Sigmoid colon (tissue), 7 donors: Measurements from ENCODE around the gene MYH10. TPM values are rescaled to one million over a fixed set of nuclear protein-coding genes. Genes with fewer than 3 reads are reported as not detected.

ENCODE experiments used
- DNase-seq: peaks from one replicate; pipeline ENCODE4 v3.0.0-alpha.2; 2019
- H3K27ac ChIP-seq, 4 donors: fragments of 200-600 bp; sonication (generic); one replicate each; pipeline ENCODE4 v1.5.1; 2016 to 2019; ENCODE audit warnings: mild to moderate bottlenecking in 1 of 4
- H3K27me3 ChIP-seq, 3 donors: fragments of 200-600 bp; sonication (generic); one replicate each; pipeline ENCODE4 v1.5.1; 2019; ENCODE audit warnings: mild to moderate bottlenecking in 1 of 3
- H3K36me3 ChIP-seq, 4 donors: fragments of 200-600 bp; sonication (generic); one replicate each; pipeline ENCODE4 v1.5.1; 2016 to 2019
- H3K4me1 ChIP-seq, 4 donors: fragments of 200-600 bp; sonication (generic); one replicate each; pipeline ENCODE4 v1.5.1; 2017 to 2019
- H3K4me3 ChIP-seq, 4 donors: fragments of 200-600 bp; sonication (generic); one replicate each; pipeline ENCODE4 v1.5.1; 2017 to 2019; ENCODE audit warnings: mild to moderate bottlenecking in 2 of 4, moderate library complexity in 1 of 4
- H3K9me3 ChIP-seq, 4 donors: fragments of 200-600 bp in 3 of 4; sonication (generic) in 3 of 4; one replicate each; pipeline versions ENCODE4 v1.5.1 to v1.6.1; 2013 to 2019
- EP300 ChIP-seq, 4 donors: sonication (generic); formaldehyde crosslinking; IDR thresholded peaks; one replicate each; pipeline ENCODE4 v1.6.1; 2017; ENCODE audit warnings: antibody characterized with exemption in 4 of 4
- POLR2A ChIP-seq, 2 donors: fragments of 450-650 bp; IDR thresholded peaks; one replicate each; pipeline ENCODE4 v1.6.1; 2016; ENCODE audit warnings: antibody characterized with exemption in 2 of 2, mild to moderate bottlenecking in 2 of 2, moderate library complexity in 2 of 2
- POLR2AphosphoS5 ChIP-seq, 4 donors: sonication (generic); formaldehyde crosslinking; IDR thresholded peaks; one replicate each; pipeline ENCODE4 v1.6.1; 2017; ENCODE audit warnings: antibody characterized with exemption in 4 of 4
- WGBS, 2 donors: extraction: QIAGEN DNeasy Blood & Tissue Kit; methylation state at CpG; one replicate each; pipeline ENCODE4 v1.1.7; 2013; 5-methylcytosine and 5-hydroxymethylcytosine counted together
- intact Hi-C: fragments of 100-400 bp; cut with DNase I; formaldehyde crosslinking; loops from one replicate; pipeline ENCODE4 v1.15.1; 2023
- polyA plus RNA-seq, 3 donors: library from polyadenylated mRNA; stranded (reverse); fragments of 200-250 nt; gene quantifications; one replicate each; pipeline ENCODE4 v1.2.3, GENCODE V29; 2013
- small RNA-seq, 3 donors: library from RNA; depleted of rRNA; stranded (forward); fragments of <200 nt; gene quantifications; one replicate each; pipeline ENCODE3, GENCODE V24; 2016
- total RNA-seq, 4 donors: library from RNA; depleted of rRNA; stranded (reverse); fragments of >200 nt; gene quantifications; one replicate each; pipeline ENCODE4 v1.1.0, GENCODE V29; 2016
- TF ChIP-seq, protein P1 (sequence below), 4 experiments: fragments of 450-650 bp in 3 of 4; fragments of 200-600 bp in 1 of 4; IDR thresholded peaks; one replicate each; pipeline ENCODE4 v1.5.1; 2016 to 2019; ENCODE audit warnings: antibody characterized with exemption in 4 of 4, mild to moderate bottlenecking in 3 of 4, moderate library complexity in 2 of 4
- donor health status: healthy with polysubstance abuse.
- donor health status: Bipolar disorder and iron deficiency.
- donor health status: healthy.

The MYH10 gene
- total and polyA plus RNA-seq, 7 donors = 0.92 to 34.6 (median 22.8) TPM

DNA sequence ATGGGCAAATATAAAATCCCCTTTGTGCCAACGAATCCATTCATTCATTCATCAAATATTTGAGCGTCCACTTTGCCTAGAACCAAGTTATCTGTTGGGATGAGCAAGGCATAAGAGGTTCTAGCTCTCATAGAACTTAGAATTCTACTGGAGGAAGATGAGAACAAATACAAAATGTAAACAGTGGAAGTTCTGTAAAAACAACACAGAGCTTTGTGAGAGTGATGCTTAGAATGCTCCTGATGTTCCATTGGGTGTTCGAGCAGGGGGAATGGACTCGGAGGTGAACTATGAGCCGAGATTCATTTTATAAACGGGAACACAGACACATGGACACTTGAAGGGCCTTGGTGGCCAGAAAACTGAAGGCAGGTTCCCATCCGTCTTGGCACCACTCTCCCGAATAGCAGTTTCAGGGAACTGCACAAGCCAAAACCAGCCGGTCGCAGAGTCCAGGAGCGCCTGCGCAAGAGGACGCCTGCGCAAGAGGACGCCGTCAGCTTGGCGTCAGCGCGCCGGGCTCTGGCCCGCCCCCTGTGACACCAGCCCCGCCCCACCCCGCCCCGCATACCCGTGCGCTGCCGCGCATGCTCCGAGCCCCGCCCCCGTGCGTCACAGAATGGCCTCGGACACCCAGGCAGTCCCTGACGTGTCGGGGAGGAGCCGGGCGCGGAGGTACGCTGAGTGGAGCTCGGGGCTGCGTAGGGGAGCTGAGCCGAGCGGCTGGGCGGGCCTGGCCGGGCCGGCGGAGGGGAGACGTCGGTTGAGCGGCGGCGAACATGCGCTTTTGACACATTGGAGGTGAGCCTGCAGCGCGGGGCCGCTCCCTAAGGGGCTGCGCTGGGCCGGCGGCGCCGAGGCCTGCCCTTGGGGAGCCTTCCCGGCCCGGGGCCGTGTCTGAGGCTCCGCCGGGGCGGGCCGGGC, 195.0 kb downstream of the MYH10 start, which contains the start of gene NDEL1:
TSS of gene NDEL1 (plus strand) at position 640 of the 924 bp plus-strand sequence. CDS start 8,388 bp downstream, outside the sequence.
- H3K36me3 ChIP-seq = no peaks in the 10 kb centered on the region
- peaks cover 0 to 22% (median 17%) of the 10 kb centered on the region in 4 donors for H3K4me1 ChIP-seq
- no peaks in the 10 kb centered on the region for H3K9me3 ChIP-seq
- TF ChIP-seq POLR2A (IDR thresholded peaks at IDR 0.05) = peak; percentile 95 to 96
- TF ChIP-seq, protein P1, sequence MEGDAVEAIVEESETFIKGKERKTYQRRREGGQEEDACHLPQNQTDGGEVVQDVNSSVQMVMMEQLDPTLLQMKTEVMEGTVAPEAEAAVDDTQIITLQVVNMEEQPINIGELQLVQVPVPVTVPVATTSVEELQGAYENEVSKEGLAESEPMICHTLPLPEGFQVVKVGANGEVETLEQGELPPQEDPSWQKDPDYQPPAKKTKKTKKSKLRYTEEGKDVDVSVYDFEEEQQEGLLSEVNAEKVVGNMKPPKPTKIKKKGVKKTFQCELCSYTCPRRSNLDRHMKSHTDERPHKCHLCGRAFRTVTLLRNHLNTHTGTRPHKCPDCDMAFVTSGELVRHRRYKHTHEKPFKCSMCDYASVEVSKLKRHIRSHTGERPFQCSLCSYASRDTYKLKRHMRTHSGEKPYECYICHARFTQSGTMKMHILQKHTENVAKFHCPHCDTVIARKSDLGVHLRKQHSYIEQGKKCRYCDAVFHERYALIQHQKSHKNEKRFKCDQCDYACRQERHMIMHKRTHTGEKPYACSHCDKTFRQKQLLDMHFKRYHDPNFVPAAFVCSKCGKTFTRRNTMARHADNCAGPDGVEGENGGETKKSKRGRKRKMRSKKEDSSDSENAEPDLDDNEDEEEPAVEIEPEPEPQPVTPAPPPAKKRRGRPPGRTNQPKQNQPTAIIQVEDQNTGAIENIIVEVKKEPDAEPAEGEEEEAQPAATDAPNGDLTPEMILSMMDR (IDR thresholded peaks at IDR 0.05) = no peak
- TF ChIP-seq EP300 (IDR thresholded peaks at IDR 0.05) = peak in 1 of 4 donors; percentile 53
- peak; percentile 100 for TF ChIP-seq POLR2AphosphoS5 (IDR thresholded peaks at IDR 0.05)
- H3K27me3 ChIP-seq = no peaks in the 10 kb centered on the region
- peak within 1 kb of the TSS; percentile 66 to 99 (median 72) for H3K4me3 ChIP-seq
- peak; percentile 100 for DNase-seq
- peak within 1 kb of the TSS; percentile 92 to 100 (median 98) for H3K27ac ChIP-seq
- 2 to 3% methylated on average over 68 of the region's 68 CpGs for WGBS, 2 donors
- intact Hi-C loops = loop anchor here (1.0 to 2.0 kb wide), 2 partner anchors 52 to 195 kb away; partner anchors contain the start of genes MYH10 and RPL26

DNA sequence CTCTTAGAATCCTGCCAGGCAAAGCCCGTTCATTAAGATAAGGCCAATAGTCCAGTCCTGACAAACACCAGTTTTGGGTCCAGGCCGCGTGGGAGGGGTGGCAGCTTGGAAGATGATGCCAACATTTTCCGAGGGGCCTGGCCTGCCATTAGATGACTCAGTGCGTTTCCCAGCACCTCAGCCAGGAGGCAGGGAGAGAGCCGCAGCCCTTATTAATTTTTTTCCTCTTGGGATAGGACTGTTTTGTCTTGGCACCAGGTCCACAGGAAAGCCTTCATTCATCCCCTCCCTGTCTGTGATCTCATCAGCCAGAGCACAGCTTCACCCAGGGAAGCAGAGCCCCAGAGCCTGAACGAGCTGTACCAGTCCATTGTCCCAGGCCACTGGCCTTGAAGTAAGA, 199.6 kb downstream of the MYH10 start:
- Histone ChIP-seq H3K4me3 (no peak overlapping the region), H3K36me3 (no peaks in the 10 kb centered on the region), H3K27me3 (no peaks in the 10 kb centered on the region), H3K4me1 (no peaks in the 10 kb centered on the region), H3K9me3 (no peaks in the 10 kb centered on the region), H3K27ac (peak overlapping the region in 3 of 4 donors; percentile 15 to 47 (median 43))
- peak; percentile 77 for DNase-seq
- intact Hi-C loops = no loop called here
- WGBS, 2 donors = 79 to 87% methylated on average over 7 of the region's 7 CpGs
- TF ChIP-seq POLR2A (IDR thresholded peaks at IDR 0.05) = no peak
- peak in 1 of 4 donors; percentile 9 for TF ChIP-seq POLR2AphosphoS5 (IDR thresholded peaks at IDR 0.05)

DNA sequence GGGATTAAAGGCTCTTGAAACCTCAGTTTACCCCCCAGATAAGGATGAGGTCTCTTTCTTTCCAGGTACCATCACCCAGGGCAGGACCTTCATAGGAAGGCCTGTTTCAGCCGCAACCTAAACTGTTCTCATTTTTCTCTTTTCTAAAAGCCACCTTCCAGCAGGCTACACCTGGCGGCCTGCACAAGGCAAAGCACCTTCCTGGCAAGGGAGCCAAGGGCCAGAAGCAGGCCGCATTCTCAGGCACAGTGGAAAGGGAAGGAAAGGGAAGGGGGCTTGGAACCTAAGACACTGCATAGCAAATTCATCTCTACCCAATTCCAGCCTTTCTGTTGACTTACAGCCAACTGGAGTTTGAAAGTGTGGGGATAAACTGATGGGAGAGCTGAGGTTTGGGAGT, 203.7 kb downstream of the MYH10 start:
- no peak for DNase-seq
- no peaks in the 10 kb centered on the region for H3K9me3 ChIP-seq
- no peaks in the 10 kb centered on the region for H3K4me1 ChIP-seq
- H3K27ac ChIP-seq = no peak overlapping the region
- no peak overlapping the region for H3K4me3 ChIP-seq
- intact Hi-C loops = no loop called here
- H3K36me3 ChIP-seq = no peaks in the 10 kb centered on the region
- H3K27me3 ChIP-seq = no peaks in the 10 kb centered on the region
- TF ChIP-seq POLR2AphosphoS5 (IDR thresholded peaks at IDR 0.05) = no peak
- TF ChIP-seq POLR2A (IDR thresholded peaks at IDR 0.05) = no peak
- TF ChIP-seq, protein P1 (IDR thresholded peaks at IDR 0.05) = no peak
- no peak for TF ChIP-seq EP300 (IDR thresholded peaks at IDR 0.05)
- WGBS, 2 donors = 90 to 98% methylated on average over 3 of the region's 3 CpGs

DNA sequence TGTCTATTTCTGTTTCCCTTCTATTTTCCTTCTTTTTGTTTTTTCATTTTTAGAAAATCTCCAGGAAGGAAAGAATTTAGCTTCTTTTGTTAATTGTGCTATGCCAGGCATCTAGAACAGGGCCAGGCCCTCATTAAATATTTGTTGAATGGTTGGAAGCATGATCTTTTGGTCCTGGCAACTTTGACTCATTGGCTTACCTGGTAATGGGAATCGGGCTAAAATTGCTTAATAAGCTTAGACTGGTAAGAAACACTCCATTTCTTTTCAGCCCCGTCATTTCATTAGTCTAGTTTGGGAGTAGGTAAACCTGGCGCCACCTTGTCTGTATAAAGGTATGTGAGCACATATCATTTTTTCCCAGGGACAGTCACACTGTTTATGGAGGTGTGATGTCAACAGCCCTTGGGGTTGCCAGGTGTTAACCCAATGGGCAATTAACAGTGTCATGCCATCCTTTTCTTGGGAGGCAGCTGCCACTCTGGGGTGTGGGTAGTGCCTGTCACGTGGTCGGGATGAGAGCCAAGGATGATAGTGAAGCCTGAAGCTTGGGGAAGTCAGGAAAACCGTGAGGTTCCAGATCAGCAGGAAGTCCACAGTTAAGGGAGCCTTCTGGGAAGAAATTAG, 204.3 kb downstream of the MYH10 start:
- no peak for TF ChIP-seq EP300 (IDR thresholded peaks at IDR 0.05)
- TF ChIP-seq, protein P1 (IDR thresholded peaks at IDR 0.05) = no peak
- no peak for TF ChIP-seq POLR2A (IDR thresholded peaks at IDR 0.05)
- TF ChIP-seq POLR2AphosphoS5 (IDR thresholded peaks at IDR 0.05) = no peak
- no peak for DNase-seq
- no peaks in the 10 kb centered on the region for H3K4me1 ChIP-seq
- intact Hi-C loops = no loop called here
- H3K4me3 ChIP-seq = no peak overlapping the region
- WGBS, 2 donors = 18 to 63% methylated on average over 6 of the region's 6 CpGs
- no peaks in the 10 kb centered on the region for H3K36me3 ChIP-seq
- no peaks in the 10 kb centered on the region for H3K27me3 ChIP-seq
- H3K9me3 ChIP-seq = no peaks in the 10 kb centered on the region
- H3K27ac ChIP-seq = no peak overlapping the region

Small RNAs within 50 kb of the gene (small RNA-seq; reads per million reads assigned to genes)
- gene RNU7-43P = 0 reads per million in 3 donors

Other genes starting within 250 kb of the MYH10 start
- gene RPL26, start 247.5 kb downstream of the MYH10 start, total RNA-seq = 1,000 to 10,000 TPM; 3,681 to 6,264 (median 5,219) TPM
- 1,000 to 10,000 TPM; 3,816 to 6,374 (median 4,477) TPM for gene RPL26, start 247.5 kb downstream of the MYH10 start, polyA plus RNA-seq
- not detected for gene RNF222, start 232.9 kb downstream of the MYH10 start, total RNA-seq
- gene RNF222, start 232.9 kb downstream of the MYH10 start, polyA plus RNA-seq = under 1 TPM in 1 of 3 donors, not detected in 2; 0.03 TPM
- gene NDEL1, start 194.8 kb downstream of the MYH10 start, total RNA-seq = 10 to 100 TPM; 34.9 to 56.8 (median 49.4) TPM
- 10 to 100 TPM; 31.3 to 41.4 (median 37.2) TPM for gene NDEL1, start 194.8 kb downstream of the MYH10 start, polyA plus RNA-seq
- not detected for gene CCDC42, start 114.1 kb upstream of the MYH10 start, total RNA-seq
- gene CCDC42, start 114.1 kb upstream of the MYH10 start, polyA plus RNA-seq = under 1 TPM in 1 of 3 donors, not detected in 2; 0.04 TPM
- not detected for gene SPDYE4, start 127.8 kb upstream of the MYH10 start, total RNA-seq
- gene SPDYE4, start 127.8 kb upstream of the MYH10 start, polyA plus RNA-seq = not detected
- gene MFSD6L, start 168.6 kb upstream of the MYH10 start, total RNA-seq = not detected
- 1 to 10 TPM in 2 of 3 donors, under 1 TPM in 1; 0.69 to 4.9 (median 1.2) TPM for gene MFSD6L, start 168.6 kb upstream of the MYH10 start, polyA plus RNA-seq
- gene PIK3R6, start 236.9 kb upstream of the MYH10 start, total RNA-seq = 1 to 10 TPM in 1 of 4 donors, under 1 TPM in 1, not detected in 2; 0.54 to 1.1 TPM
- 1 to 10 TPM in 1 of 3 donors, under 1 TPM in 2; 0.69 to 1.2 (median 0.77) TPM for gene PIK3R6, start 236.9 kb upstream of the MYH10 start, polyA plus RNA-seq